Fibroblast of skin of abdomen (primary cell): ENCODE data around the gene LORICRIN. TPM values are rescaled to one million over a fixed set of nuclear protein-coding genes. Genes with fewer than 3 reads are reported as not detected.
"Not testable (repeated sequence)": the region's sequence is repeated elsewhere in the genome, so short reads cannot be mapped to it uniquely, and the experiment has no call there.

Experiments
- DNase-seq: peaks from one replicate; pipeline ENCODE4 v3.0.0-alpha.2; 2013
- polyA plus RNA-seq, 2 experiments: library from polyadenylated mRNA; unstranded; fragments of 120-200 nt; gene quantifications; one replicate each; pipeline ENCODE4 v1.2.1, GENCODE V29; 2013; ENCODE audit not compliant: insufficient read length in 2 of 2

Gene LORICRIN, protein sequence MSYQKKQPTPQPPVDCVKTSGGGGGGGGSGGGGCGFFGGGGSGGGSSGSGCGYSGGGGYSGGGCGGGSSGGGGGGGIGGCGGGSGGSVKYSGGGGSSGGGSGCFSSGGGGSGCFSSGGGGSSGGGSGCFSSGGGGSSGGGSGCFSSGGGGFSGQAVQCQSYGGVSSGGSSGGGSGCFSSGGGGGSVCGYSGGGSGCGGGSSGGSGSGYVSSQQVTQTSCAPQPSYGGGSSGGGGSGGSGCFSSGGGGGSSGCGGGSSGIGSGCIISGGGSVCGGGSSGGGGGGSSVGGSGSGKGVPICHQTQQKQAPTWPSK
- not detected for polyA plus RNA-seq (2013, experiment 1 of 2; ENCODE audit: insufficient read length)
- polyA plus RNA-seq (2013, experiment 2 of 2; ENCODE audit: insufficient read length) = not detected

DNA sequence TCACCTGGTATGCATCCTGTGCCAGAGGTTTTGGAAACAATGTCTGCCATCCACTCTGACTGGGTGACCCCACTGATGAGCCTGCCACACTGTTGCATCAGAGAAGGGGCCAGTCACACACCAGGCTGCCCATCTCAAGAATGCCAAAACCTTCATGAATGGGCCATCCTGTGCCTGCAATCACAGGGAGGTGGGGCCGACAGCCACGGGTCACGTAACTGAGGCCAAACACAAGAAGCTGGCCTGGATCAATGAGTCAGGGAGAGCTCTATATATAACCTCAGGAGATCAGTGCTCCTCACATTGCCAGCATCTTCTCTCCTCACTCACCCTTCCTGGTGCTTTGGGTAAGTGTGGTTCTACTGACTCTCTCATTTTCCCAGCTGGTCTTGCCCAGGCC, at the start of gene LORICRIN:
TSS of gene LORICRIN (plus strand) at position 301 of the 400 bp plus-strand sequence. CDS start 1,263 bp downstream, outside the sequence.
- no peak for DNase-seq

DNA sequence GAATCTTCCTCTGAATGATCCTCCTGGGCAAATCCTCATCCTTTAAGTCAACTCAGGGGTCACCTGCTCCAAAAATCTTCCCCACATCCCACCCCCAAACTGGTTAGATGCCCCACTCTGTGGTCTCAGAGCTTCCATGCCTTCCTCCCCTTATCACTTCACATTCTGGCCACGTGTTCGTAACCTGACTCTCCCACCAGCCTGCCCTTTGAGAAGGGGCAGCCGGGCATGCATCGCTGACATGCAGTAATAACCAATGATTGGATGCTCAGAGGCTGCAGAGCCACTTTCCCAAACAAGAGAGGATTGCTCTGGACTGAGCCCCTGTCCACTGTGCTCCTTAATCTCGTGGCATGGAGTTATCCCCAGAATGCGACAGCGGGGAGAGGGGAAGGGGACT, 49.3 kb upstream of the LORICRIN start:
- DNase-seq = no peak

DNA sequence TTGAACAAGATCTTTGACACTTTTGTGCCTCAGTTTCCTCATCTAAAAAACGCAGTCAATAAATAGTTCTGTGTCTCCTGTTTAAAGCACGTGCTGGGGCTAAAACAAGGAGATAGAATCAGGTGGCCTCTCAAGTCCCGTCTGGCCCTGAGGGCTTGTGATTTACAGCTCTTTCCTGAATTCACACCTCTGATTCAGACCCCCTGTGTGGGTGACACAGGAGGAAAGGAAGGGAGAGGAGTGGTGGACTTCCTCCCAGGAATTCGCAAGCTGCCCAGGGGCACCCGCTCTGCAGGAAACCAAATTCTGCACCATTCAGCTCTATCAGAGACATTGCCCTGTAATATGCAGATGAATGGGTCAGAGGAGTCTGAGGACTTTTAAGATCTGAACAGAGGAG, 47.3 kb upstream of the LORICRIN start:
- no peak for DNase-seq

DNA sequence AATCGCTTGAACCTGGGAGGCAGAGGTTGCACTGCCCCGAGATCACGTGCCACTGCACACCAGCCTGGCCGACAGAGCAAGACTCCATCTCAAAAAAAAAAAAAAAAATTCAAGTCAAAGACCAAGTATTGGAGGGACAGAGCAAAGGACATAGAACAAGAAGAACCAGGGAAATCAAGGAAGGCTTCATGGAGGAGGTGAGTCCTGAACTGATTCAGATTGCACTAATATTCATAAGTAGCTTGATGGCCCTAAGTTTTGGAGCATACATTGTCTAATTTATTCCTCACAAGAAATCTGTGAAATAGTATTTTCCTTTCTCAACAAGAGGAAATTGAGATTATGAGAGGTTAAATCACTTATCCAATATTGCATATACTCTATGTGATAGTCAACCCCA, 46.0 kb upstream of the LORICRIN start:
- DNase-seq = no peak

DNA sequence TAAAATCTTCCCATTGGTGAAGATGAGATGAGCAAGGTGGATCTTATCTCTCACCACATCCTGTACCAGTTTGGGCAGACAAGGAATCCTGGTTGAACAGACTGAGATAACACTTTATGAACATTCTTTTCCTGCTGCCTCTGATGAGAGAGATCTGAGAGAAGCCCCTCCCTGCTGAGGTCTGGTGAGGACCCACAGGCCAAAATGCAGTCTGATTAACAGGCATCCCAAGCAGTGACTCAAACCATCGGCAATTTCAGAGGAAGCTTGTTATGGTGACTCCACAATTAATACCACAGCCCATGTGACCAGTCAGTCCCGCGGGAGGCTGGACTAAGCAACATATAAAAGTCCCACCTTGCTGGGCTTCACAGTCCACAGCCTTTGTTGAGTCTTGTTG, 42.3 kb upstream of the LORICRIN start, which contains the start of gene PRR9:
TSS of gene PRR9 (plus strand) at position 373 of the 400 bp plus-strand sequence. CDS start 561 bp downstream, outside the sequence.
- DNase-seq = no peak

DNA sequence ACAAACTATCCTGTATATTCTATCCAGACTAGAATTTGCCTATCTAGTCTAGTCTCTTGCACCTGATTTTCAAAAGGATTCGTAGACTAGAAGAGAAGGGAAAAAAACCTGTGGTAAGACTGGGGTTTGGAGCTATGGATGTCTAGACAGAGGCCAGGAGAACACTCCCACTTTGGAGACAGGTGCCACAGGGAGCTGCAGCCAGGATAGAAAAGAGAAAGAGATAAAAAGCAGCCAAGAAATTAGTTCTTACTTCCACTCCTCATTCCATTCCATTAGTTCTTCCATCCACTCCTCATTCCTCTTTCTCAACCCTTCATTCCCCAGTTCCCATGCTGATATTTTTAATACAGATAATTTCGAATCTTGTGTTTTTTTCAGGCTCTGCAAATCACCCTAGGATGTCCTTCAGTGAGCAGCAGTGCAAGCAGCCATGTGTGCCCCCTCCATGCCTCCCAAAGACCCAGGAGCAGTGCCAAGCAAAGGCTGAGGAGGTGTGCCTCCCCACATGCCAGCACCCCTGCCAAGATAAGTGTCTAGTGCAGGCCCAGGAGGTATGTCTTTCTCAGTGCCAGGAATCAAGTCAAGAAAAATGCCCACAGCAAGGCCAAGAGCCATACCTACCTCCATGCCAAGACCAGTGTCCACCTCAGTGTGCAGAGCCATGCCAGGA, 41.6 kb upstream of the LORICRIN start:
- no peak for DNase-seq

DNA sequence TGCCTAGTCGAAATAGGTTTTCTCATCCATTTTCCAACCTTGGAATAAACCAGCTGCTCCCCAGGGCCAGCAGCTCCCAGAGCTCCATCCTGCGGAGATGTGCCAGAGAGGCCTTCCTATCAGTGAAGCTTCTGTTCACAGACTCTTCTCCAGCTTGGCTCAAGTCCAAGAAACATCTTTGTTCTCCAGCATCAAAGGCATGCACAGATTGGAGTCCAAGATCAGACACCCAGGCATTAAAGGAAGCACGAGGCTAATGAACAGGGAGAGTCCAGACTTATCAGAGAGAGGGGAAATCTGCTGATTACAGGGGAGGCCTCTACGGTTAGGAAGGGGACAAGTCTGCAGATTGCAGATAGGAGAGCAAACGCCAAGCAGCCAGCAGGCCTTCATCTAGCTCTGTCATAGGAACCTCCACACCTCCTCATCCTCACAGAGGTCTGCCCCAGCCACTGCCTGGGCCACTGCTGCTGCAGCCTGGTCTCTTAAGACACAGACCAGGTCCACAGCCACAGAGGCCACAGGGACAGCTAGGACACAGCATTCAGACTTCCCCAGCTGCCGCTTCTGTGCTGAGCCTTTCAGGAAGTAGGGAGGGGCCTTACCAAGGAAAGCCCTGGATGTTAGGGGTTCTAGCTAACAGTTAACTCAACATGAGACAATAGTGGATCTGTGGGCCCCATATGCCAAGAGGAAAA, 38.7 kb upstream of the LORICRIN start:
- no peak for DNase-seq

DNA sequence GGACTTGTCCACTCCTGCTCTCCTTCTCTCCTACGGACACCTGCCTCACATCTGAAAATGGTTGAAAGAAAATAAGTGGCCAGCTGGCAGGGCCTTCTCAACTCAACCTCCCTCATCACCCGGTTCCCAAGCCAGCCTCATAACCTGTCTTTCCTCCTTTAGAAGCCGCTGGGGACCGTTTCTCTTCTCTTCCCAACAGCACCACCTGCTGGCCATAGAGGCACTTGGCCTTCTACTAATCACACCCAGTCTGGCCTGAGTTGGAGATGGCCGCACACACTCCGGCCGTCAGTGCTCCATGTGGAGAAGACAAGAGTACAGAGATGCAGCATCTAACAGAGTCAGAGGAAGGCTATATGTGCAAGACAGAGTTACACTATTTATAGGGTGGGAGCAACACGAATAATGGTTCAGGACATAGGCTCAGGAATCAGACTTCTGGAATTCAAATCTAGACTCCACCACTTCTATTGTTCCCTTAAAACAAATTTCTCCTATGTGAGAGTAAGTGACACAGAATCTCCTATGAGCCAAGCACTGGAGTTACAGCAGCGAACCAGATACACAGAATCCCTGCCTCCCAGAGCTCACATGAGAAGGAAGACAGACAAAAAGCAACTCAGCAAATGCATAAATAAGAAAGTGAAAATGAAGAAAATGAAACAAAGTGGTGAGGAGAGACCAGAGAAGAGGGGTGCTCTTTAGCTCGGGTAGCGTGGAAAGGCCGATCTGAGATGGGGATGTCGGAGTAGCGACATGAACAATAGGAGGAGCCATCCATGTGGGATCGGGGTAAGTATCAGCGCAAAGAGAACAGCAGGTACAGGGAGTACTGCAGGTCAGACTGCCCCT, 36.2 kb upstream of the LORICRIN start:
- DNase-seq = peak; percentile 39

DNA sequence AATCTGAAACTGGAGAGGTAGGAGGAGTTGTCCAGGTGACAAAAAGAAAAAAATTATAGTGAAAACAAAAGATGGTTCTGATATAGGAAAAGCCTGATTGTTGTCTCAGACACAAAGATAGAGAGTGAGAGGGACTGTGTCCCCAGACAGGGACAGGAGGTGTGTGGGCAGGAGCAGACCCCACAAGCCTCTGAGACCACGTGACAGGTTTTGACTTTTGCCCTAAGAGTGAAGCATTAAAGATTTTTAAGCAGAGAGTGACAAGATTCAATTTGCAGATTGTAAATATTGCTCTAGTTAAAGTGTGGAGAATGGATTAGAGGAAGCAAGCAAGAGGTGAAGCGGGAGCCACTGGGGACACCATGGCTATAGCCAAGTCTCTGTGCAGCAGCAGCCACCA, 31.7 kb upstream of the LORICRIN start:
- DNase-seq = no peak

DNA sequence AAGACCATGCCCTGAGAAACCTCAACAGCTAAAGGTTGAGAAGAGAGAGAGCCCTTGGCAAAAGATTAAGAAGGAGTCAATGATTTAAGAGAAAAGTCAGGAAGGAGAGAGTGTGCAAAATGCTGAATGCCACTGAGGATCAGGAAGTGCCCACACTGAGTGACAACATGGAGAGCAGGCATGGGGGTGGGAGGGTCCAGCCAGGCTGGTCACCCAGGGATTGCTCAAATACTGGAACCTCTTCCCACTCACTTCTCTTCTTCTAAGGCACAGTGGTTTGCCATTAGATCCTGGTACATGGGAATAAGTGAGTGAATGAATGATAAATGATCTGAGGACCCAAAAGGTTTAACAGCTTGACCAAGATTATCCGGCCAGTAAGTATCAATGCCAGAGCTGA, 31.0 kb upstream of the LORICRIN start:
- DNase-seq = no peak

DNA sequence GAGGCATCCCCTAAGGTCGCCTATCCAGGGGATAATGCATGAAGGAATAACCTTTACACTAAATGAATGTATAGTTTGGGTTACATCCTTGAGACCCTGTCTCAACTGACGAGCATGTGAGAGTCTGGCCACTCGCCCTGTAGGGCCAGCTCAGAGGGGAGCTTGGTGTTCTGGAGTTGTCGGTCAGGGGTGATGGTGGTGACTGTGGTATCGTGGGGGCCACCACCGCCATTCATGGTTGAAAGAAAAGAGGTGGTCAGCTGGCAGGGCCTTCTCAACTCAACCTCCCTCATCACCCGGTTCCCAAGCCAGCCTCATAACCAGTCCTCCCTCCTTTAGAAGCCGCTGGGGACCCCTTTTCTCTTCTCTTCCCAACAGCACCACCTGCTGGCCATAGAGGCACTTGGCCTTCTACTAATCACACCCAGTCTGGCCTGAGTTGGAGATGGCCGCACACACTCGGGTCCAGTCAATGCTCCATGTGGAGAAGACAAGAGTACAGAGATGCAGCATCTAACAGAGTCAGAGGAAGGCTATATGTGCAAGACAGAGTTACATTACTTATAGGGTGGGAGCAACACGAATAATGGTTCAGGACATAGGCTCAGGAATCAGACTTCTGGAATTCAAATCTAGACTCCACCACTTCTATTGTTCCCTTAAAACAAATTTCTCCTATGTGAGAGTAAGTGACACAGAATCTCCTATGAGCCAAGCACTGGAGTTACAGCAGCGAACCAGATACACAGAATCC, 30.2 kb upstream of the LORICRIN start:
- not testable (repeated sequence) for DNase-seq

DNA sequence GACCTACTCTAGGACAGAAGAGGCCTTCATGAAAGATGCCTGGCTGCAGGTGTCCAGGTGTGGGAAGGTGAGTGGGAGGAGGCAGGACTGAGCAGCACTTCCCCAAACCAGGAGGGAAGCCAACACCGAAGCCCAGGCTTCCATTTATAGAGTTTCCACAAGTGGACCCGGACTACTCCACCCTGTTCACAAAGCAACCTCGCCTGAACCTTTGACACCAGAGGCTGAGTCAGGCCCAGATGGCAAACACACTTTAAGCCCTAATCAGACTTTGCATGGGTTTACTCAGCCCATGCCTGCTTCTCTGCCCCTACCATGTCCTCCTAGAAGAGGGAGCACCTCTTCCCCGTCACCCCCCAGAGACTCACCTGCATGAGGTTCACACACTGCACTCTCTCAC, 28.1 kb upstream of the LORICRIN start:
- DNase-seq = no peak

DNA sequence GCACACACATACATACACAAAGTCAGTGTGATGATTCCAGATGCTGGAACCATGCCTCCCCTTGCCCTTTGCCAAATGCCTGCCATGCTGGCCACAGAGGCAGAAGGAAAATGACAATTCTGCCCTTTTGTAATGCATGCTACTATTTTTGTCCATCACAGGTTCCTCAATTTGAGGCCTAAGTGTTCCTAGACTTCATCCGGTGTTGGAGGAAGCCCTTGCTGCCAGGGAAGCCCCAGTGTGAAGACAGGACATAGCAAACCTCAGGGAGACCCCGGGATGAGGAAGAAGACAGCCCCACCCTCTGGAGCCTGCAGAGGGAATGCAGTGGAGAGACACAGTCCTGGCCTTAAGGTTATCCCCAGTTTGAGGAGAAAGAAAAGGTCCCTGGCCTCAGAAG, 27.7 kb upstream of the LORICRIN start:
- no peak for DNase-seq

DNA sequence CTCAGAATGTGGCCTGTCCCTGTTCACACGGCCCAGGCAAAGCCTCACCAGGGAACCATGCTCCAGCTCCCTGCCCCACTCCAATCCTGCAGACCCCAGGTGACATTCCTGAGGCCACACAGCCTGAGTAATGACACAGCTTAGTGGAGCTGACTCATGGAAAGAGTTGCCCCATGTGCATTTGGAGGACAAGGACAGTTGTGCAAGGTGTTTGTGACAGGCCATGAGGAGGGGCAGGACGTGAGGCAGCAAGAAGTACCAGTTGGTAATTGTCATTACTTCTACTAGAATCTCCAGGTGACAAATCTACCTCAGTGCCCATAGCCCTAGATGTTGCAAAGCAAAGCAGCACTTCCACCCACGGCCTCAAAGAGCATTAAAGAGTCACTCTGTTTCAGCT, 26.9 kb upstream of the LORICRIN start:
- DNase-seq = no peak

DNA sequence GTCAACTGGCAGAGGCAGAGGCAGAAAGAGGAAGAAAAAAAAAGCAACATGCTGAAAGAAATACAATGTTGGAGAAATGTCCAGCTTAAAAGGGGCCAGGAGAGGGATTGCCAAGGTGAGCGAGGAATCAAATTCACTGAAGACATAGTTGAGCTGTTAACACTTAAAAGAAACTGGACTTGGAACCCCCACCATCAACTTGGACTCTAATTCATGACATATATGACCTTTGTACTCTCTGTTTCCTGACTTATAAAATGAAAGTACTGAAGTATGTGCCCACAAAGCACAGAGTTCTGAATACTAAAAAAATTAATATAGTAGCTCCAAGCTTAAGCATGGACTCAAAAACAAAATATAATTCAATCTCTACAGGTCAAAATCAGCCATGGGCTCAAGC, 26.0 kb upstream of the LORICRIN start:
- DNase-seq = no peak

DNA sequence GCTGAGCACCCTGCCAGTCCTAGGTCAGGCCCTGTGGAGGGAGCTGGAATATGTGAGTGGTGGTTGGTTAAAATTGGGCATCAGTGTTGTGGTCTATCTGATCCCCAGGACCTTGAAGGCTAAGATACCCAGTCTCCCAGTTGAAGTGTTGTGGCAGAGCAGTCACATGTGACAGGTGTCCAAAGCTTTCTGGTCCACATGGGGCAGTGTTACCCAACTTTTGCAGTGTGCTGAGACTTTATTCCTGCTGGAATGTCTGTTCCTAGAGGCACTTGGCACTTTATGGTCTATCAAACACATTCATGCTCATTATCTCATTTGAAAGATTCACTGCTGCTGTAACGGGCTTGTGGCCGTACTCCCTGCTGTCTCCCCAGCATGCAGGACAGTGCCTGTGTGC, 21.0 kb upstream of the LORICRIN start:
- DNase-seq = no peak

DNA sequence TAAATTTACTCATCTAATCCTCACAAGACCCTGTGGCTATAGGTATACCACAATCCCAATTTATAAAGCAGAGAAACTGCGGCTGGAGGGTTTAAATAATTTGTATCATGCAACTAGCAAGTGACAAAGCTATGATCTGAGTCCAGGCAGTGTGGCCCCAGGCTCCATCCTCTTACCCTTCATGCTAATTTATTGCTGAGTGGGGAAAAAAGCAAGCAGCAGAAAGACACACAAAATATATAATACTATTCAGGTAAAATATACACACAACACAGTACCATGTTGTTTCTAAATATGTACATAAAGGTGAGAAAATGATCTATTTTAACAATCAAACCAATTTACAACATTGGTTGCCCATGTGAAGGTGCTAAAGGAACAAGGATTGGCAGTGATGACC, 17.3 kb upstream of the LORICRIN start:
- DNase-seq = no peak

DNA sequence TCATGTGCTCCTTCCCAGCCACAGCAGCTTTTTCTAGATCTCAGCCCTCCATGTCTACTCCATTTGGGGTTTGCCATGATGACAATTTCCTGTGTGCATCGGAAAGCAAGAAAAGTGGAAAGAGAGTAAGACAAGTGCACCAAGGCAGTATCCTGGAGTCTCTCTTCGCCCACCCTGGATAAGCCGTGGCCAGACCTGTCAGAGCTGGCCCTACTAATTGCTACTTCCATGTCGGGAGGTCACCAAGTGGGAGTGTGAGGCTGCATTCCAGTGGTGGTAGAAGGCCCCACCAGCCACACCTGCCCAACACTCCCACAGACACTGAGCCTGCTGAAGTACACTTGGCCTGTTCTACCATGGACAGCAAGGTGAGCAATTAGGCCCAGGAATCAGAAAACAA, 14.0 kb upstream of the LORICRIN start:
- no peak for DNase-seq

DNA sequence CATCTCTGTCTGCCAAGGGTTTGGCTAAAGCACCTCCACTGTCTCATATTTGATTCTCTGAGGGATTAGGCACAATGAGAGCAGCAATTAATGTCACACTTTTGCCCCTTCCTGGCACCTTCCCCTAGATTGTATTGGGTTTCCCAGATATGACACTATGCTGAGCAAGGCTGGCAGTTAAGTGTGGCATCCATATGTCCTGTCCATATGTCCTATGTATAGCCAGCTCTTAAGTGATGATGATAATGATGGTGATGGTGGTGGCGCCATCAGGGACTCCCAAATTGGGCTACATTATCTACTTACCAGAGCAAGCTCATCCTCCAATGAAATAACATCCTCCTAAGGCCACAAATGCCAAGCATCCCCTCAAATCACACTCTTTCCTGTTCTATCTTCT, 13.5 kb upstream of the LORICRIN start:
- no peak for DNase-seq

DNA sequence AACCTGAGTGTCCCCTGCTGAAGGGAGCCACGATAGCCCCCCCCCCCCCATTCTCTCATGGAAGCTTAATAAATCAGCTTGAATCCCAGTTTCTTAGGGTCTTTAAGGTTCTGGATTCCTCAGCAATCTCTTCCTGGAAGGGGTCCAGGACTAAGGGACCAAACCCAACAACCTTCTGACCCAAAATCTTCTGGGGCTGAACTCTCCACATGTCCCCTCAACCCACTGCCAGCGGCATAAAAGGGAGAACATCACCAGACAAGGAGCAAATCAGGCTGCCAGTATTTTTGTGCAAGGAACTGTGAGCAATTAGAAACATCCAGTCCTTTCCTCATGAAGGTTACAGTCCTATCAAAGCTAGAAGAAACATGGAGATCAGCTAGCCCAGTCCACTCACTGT, 12.7 kb upstream of the LORICRIN start:
- DNase-seq = no peak

DNA sequence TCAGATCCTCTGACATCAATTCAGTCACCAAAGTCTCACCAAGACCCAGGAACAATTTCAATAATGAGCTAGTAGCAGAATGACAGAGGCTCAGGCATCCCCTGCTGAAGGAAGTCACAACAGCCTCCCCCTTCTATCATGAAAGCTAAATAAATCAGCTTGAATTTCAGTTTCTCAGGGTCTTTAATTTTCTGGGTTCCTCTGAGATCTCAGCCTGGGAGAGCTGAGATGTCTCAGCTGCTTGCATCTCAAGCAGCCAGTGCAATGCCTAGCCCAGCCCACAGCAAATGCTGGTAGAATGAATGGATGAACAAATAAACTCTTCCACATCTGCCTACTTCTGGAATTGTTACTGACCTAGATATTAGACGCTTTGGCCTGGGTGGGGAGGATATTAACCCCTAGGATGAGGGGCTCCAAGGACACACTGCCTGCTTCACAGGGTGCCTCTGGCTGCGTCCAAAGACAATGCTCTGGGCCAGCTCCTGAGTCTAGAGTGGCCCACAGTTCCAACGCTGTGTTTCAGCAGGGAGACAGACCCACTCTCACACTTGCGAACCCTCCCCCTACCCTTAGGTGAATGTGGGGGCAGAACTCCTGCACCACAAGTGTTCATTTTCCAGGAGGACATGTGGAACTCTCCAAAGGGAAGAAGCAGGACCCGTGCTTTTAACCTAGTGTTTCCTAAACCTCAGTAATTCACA, 11.2 kb upstream of the LORICRIN start:
- no peak for DNase-seq
